ES-I3 (cell line): Measurements from ENCODE around the gene LDLRAP1.

Experiments
- H3K36me3 ChIP-seq: 2 replicates; pipeline ENCODE4 v1.6.1; 2013; ENCODE audit warnings: mild to moderate bottlenecking, low read length, control low read depth, moderate library complexity; ENCODE audit not compliant: insufficient read depth
- H3K4me1 ChIP-seq: 2 replicates; pipeline ENCODE4 v1.6.1; 2013; ENCODE audit warnings: mild to moderate bottlenecking, control low read depth, low read length; ENCODE audit not compliant: insufficient read depth
- H3K9ac ChIP-seq: 2 replicates; pipeline ENCODE4 v1.6.1; 2013; ENCODE audit warnings: low read depth, mild to moderate bottlenecking, low read length, moderate library complexity
- H3K9me3 ChIP-seq: 2 replicates; pipeline ENCODE4 v1.6.1; 2013; ENCODE audit warnings: mild to moderate bottlenecking, low read length, moderate library complexity; ENCODE audit not compliant: control insufficient read depth, insufficient read depth

The LDLRAP1 gene

DNA sequence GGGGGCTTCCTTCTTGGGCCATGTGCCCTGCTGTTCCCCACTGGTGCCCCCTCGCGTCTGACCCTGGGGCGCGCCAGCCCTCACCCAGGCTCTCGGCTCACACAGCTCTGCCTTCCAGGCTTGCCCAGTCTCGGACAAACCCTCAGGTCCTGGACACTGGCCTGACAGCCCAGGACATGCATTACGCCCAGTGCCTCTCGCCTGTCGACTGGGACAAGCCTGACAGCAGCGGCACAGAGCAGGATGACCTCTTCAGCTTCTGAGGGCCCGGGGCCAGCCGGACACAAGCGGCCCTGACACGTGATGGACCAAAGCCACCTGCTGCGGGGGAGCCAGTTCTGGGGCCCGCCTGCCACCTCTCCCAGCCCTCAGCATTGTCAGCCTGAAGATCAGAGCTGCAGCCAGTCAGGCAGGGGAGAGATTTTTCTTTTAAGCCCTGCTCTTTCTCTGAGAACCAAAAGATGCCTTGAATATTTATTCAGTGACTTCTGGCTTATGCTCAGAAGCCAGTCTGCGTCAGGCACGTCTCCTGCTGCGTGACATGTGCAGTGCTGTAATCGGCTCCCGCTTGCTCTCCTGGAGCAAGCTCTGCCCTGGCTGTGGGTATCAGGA lies 23.4 kb downstream of the LDLRAP1 start:
- H3K4me1 ChIP-seq = peaks cover 50% of the 10 kb centered on the region
- H3K9ac ChIP-seq = no peak overlapping the region
- no peaks in the 10 kb centered on the region for H3K36me3 ChIP-seq
- H3K9me3 ChIP-seq = no peaks in the 10 kb centered on the region

DNA sequence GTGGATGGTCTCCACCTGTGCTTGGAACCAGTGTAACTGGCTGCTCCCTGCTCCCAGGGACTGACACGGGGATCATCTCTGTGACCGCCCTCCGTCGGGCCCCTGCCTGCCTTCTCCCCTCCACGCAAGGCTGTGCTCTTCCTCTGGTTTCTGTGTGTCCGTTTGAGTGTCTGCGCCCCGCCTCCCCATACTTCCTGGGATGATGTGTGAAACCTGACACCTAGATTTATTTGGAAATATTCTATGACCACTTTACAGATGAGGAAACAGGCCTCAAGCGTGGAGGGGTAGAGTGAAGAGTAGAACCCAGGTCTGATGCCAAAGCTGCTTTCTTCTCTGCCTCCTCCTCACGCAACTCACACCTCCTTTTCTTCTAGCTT lies 24.3 kb downstream of the LDLRAP1 start:
- H3K4me1 ChIP-seq = peaks cover 52% of the 10 kb centered on the region
- H3K36me3 ChIP-seq = no peaks in the 10 kb centered on the region
- H3K9ac ChIP-seq = no peak overlapping the region
- H3K9me3 ChIP-seq = no peaks in the 10 kb centered on the region

DNA sequence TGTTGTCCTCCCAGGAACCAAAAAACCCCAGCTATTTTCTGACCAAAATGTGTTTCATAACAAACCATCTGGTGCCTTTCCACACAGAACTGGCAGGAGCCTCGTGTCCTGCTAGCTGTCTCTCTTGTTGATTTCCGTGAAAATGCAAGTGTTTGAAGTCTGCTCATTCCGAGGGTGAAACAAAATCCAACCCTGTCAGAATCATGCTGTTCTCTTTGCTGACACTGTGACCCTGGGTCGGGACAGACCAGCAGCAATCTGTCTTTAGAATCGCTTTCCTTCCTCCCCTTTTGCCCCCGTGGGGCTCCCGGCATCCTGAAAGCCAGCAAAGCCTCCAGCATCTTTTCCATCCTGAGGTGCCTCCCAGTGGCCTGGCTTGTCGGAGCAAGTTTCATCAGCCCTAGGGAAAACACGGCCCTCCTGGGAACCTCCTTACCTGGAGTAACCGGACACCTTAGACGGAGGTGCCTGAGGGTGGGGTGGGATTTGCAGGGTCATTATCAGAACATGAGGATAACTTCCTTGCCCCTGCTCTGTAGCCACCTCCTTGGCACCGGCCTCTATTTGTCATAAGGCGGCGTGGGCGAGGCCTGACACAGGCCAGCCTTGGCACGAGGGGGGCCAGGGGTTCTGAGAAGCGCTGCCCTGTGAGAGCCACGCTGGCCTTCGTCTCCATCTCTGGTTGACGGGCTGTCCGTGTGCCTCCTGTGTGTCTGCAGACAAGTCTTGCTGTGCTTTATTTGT lies 24.9 kb downstream of the LDLRAP1 start:
- Histone ChIP-seq H3K4me1 (peaks cover 55% of the 10 kb centered on the region), H3K9me3 (no peaks in the 10 kb centered on the region), H3K36me3 (no peaks in the 10 kb centered on the region), H3K9ac (no peak overlapping the region)

- no peaks in the 10 kb centered on the region for H3K9me3 ChIP-seq
- no peak overlapping the region for H3K9ac ChIP-seq
- peaks cover 60% of the 10 kb centered on the region for H3K4me1 ChIP-seq
- no peaks in the 10 kb centered on the region for H3K36me3 ChIP-seq
Observed at GRCh38 chr1:25568834-25569596, 25.6 kb downstream of the LDLRAP1 start.

DNA sequence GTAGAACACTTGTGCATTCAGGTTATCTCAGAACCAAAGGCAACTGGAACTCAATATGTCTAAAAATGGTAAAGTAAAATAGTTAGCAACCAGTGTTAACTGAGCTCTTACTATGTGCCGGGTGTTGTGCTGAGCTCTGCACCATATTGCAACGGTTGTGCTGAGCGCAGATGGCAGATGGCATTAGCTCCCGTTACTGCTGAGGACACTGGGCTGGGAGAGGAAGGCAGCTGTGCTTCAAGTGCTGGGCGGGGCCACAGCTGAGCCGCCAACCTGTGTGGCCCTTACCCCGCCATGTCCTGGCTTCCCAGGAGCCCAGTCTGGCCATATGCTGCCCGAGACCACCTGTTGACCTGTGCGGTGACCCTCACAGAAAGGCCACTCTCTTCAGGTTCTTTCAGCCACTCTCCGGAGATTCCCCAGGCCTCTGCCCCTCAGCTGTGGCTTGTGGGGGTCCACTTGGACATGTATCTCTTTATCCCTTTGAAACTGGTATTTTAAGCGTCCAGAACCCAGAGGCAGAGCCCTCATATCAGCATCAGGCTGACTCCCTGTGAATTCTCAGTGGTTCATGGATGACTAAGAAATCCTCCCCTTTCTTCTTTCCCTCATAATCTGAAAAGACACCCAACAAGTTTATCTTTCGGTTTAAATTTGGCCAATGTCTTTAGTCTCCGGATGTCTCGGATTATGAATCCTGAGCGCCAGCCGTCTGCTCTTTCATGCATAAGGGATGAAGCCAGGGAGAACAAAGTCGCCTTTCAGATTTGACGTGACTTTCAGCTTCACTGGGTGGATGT lies 26.4 kb downstream of the LDLRAP1 start:
- Histone ChIP-seq H3K9ac (no peak overlapping the region), H3K36me3 (no peaks in the 10 kb centered on the region), H3K9me3 (no peaks in the 10 kb centered on the region), H3K4me1 (peaks cover 60% of the 10 kb centered on the region)

- H3K9me3 ChIP-seq = no peaks in the 10 kb centered on the region
- peaks cover 49% of the 10 kb centered on the region for H3K4me1 ChIP-seq
- no peak overlapping the region for H3K9ac ChIP-seq
- H3K36me3 ChIP-seq = no peaks in the 10 kb centered on the region
Observed at GRCh38 chr1:25570798-25571521, 27.6 kb downstream of the LDLRAP1 start.

DNA sequence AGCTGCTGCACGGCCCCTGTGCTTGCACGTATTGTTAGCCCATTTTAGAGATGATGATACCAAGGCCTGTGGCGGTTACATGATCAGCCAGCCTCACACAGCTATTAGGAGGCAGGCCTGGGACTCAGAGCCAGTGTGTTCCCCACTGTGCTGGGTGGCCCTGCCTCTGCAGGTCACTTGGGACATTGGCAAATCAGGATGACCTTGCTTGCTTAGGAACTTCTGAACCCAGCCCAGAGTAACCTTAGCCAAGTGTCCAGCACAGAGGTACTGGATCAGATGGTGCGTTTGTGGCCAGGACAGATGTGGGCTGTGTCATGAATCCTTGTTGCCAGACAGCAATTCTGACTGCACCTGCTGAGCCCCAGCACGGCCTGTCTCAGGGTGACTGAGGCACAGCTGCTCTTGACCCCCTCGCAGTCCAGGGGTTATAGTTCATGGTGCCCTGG lies 28.1 kb downstream of the LDLRAP1 start:
- Histone ChIP-seq H3K4me1 (peaks cover 44% of the 10 kb centered on the region), H3K9ac (no peak overlapping the region)

DNA sequence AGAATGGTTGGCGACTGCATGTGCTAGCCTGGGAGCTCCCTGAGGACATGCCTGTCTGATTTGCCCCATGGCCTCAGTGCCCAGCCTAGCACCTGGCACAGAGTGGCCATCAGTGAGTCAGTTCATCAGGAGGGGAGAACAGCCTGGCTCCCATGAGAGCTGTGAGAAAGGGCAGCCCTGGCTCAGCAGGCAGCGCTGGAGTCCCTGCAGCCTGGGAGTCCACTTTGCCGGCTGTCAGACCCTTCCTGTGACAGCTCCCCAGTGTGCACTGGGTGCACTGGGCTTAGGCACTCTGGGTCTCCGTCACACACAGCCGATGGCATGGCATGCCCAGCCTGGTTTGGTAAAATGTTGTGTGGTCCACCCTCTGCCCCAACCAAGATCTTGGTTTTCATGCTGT lies 28.7 kb downstream of the LDLRAP1 start:
- Histone ChIP-seq H3K4me1 (peaks cover 39% of the 10 kb centered on the region), H3K9ac (no peak overlapping the region), H3K36me3 (no peaks in the 10 kb centered on the region), H3K9me3 (no peaks in the 10 kb centered on the region)

More for the DNA sequence above, 28.1 kb downstream of the LDLRAP1 start:
- Histone ChIP-seq H3K9me3 (no peaks in the 10 kb centered on the region), H3K36me3 (no peaks in the 10 kb centered on the region)

- peaks cover 34% of the 10 kb centered on the region for H3K4me1 ChIP-seq
- no peaks in the 10 kb centered on the region for H3K9me3 ChIP-seq
- no peaks in the 10 kb centered on the region for H3K36me3 ChIP-seq
- H3K9ac ChIP-seq = no peak overlapping the region
Observed at GRCh38 chr1:25572708-25573590, 29.5 kb downstream of the LDLRAP1 start.

- peaks cover 30% of the 10 kb centered on the region for H3K4me1 ChIP-seq
- no peaks in the 10 kb centered on the region for H3K36me3 ChIP-seq
- no peak overlapping the region for H3K9ac ChIP-seq
- no peaks in the 10 kb centered on the region for H3K9me3 ChIP-seq
Observed at GRCh38 chr1:25573591-25573930, 30.2 kb downstream of the LDLRAP1 start.

DNA sequence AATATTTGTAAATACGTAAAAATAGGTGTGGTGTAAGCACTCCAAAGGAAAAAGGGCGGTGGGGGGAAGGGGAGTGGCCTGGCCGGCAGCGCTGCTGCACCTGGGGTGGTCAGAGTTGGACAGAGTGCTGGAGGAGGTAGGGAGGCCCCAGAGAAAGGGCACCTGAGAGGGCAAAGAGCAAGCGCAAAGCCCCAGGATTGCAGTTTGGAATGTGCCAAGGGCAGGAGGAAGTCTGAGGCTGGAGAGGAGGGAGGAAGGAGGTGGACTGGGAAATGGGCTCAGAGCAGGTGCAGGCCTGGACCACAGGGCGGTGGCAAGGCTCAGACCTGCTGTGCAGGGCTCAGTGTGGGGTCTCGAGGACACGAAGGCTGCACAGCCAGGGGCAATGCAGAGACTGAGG lies 30.6 kb downstream of the LDLRAP1 start:
- H3K36me3 ChIP-seq = no peaks in the 10 kb centered on the region
- no peaks in the 10 kb centered on the region for H3K9me3 ChIP-seq
- H3K9ac ChIP-seq = no peak overlapping the region
- H3K4me1 ChIP-seq = peaks cover 26% of the 10 kb centered on the region

- no peaks in the 10 kb centered on the region for H3K9me3 ChIP-seq
- H3K36me3 ChIP-seq = no peaks in the 10 kb centered on the region
- H3K4me1 ChIP-seq = peaks cover 16% of the 10 kb centered on the region
- no peak overlapping the region for H3K9ac ChIP-seq
Observed at GRCh38 chr1:25575191-25575590, 31.8 kb downstream of the LDLRAP1 start.

GRCh38 chr1:25576459-25577133 lies 33.2 kb downstream of the LDLRAP1 start:
- H3K9ac ChIP-seq = no peak overlapping the region
- H3K36me3 ChIP-seq = no peaks in the 10 kb centered on the region
- H3K4me1 ChIP-seq = peaks cover 16% of the 10 kb centered on the region
- H3K9me3 ChIP-seq = no peaks in the 10 kb centered on the region
